Kidney epithelial cell (primary cell): Measurements from ENCODE around the gene NOL4L. TPM values are rescaled to one million over a fixed set of nuclear protein-coding genes. Genes with fewer than 3 reads are reported as not detected.

ENCODE experiments used
- DNase-seq: peaks from one replicate; pipeline ENCODE4 v3.0.0-alpha.2; 2010; ENCODE audit warnings: low read depth
- H3K27me3 ChIP-seq: 2 replicates; pipeline ENCODE4 v1.6.0; 2011; ENCODE audit warnings: low read length; ENCODE audit not compliant: control insufficient read depth, insufficient read depth
- H3K36me3 ChIP-seq: 2 replicates; pipeline ENCODE4 v1.5.1; 2011; ENCODE audit warnings: low read length; ENCODE audit not compliant: control insufficient read depth, insufficient read depth
- H3K4me3 ChIP-seq: 2 replicates; pipeline ENCODE4 v1.5.1; 2011; ENCODE audit warnings: low read depth, mild to moderate bottlenecking, control low read depth, low read length
- total RNA-seq: library from RNA; depleted of rRNA; stranded (reverse); fragments of >200 nt; gene quantifications from 2 replicates; pipeline ENCODE4 v1.2.3, GENCODE V29; 2015
- TF ChIP-seq, protein P1 (sequence below): IDR thresholded peaks from 2 replicates; pipeline ENCODE4 v1.5.1; 2011; ENCODE audit warnings: mild to moderate bottlenecking, moderate library complexity, low read length, control low read depth, inconsistent platforms; ENCODE audit not compliant: insufficient read depth, poor library complexity, severe bottlenecking

The NOL4L gene
- total RNA-seq, 1 donor from 2014 or later = 31.4 TPM

DNA sequence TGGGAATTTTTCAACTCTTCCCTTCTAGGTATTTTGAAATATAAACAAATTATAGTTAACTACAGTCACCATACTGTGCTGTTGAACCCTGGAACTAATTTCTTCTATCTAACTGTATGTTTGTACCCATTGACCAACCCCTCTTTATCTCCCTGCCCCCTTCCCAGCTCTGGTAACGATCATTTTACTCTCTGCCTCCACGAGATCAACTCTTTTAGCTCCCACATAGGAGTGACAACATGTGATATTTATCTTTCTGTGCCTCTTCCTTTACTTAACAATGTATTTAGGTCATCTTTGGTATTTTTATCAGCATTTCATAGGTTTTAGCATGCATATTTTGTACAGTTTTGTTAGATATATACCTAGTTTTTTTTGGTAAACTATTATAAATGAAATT, 181.1 kb downstream of the NOL4L start:
- DNase-seq = no peak
- H3K36me3 ChIP-seq = no peaks in the 10 kb centered on the region
- TF ChIP-seq, protein P1, sequence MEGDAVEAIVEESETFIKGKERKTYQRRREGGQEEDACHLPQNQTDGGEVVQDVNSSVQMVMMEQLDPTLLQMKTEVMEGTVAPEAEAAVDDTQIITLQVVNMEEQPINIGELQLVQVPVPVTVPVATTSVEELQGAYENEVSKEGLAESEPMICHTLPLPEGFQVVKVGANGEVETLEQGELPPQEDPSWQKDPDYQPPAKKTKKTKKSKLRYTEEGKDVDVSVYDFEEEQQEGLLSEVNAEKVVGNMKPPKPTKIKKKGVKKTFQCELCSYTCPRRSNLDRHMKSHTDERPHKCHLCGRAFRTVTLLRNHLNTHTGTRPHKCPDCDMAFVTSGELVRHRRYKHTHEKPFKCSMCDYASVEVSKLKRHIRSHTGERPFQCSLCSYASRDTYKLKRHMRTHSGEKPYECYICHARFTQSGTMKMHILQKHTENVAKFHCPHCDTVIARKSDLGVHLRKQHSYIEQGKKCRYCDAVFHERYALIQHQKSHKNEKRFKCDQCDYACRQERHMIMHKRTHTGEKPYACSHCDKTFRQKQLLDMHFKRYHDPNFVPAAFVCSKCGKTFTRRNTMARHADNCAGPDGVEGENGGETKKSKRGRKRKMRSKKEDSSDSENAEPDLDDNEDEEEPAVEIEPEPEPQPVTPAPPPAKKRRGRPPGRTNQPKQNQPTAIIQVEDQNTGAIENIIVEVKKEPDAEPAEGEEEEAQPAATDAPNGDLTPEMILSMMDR = no peak

DNA sequence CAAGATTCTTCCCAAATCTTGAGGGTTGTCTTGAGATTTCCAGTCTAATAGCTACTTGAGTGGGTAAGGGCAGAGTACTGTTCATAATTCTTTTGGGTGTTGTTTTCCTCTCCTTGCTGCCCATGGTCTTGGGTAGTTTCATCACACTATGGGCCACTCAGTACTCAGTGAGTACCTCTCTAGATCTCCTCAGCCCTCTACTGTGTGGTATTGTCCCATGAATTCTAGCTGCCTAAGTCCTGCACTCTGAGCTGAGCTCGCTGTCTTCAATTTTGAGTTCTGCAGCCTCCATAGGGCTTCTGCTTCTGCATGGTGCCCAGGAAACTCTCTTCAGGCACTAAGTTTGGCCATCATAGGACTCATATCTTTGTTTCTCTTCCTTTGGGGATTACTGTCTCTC, 184.7 kb downstream of the NOL4L start:
- no peak overlapping the region for H3K4me3 ChIP-seq
- DNase-seq = no peak
- TF ChIP-seq, protein P1 = no peak
- H3K27me3 ChIP-seq = no peaks in the 10 kb centered on the region
- H3K36me3 ChIP-seq = no peaks in the 10 kb centered on the region

More for the DNA sequence above, 181.1 kb downstream of the NOL4L start:
- Histone ChIP-seq H3K27me3 (no peaks in the 10 kb centered on the region), H3K4me3 (no peak overlapping the region)

DNA sequence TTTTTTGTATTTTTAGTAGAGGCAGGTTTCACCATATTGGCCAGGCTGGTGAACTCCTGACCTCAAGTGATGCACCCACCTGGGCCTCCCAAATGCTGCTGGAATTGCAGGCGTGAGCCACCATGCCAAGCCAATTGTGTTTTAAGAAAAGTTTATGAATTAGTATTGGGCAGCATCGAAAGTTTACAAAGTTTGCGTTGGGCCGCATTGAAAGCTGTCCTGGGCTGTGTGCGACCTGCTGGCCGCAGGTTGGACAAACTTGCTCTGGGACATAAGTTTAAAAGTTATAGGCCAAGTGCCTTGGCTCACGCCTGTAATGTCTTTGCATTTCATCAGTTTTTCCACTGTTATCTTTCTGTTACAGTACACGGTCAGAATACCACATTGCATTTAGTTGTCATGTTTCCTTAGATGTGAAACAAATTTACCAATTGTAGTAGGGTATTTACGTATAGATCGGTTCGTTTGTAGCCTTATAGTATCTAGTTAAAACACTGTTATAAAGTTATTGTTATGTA, 187.5 kb downstream of the NOL4L start:
- no peak for DNase-seq
- Histone ChIP-seq H3K27me3 (no peaks in the 10 kb centered on the region), H3K36me3 (no peaks in the 10 kb centered on the region), H3K4me3 (no peak overlapping the region)
- TF ChIP-seq, protein P1 = no peak

DNA sequence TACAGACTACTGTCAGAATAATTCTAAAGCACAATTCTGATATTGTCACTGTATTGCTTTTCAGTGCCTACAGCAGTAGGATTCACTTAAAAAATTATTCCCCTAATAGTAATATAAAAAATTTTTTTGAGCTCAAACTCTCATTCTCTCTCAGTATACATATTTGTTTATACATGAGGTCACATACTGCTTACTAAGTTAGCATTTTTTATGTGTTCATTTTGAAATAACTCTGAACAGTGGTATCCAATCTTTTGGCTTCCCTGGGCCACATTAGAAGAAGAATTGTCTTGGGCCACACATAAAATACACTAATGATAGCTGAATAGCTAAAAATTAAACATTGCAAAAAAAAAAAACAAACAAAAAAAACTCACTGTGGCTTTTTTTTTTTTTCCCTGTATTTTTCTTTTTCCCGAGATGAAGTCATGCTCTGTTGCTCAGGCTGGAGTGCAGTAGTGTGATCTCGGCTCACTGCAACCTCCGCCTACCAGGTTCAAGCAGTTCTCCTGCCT, 188.4 kb downstream of the NOL4L start:
- Histone ChIP-seq H3K36me3 (no peaks in the 10 kb centered on the region), H3K4me3 (no peak overlapping the region), H3K27me3 (no peaks in the 10 kb centered on the region)
- DNase-seq = no peak
- TF ChIP-seq, protein P1 = no peak

DNA sequence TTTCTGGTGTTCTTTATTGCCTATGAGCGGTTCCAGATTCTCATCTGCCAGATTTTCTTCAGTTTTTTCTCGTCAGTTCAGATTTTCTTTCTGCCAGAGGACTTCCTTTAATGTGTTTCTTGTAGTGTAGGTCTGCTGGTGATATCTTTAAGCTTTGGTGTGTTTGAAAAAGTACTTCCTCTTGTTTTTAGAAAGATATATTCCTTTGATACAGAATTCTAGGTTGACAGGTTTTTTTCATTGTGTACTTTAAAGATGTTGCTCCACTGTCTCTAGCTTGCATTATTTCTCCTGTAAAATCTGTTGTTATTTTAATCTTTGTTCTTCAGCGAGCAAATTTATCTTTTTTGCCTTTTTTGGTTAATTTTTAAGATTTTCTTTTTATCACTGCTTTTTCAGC, 190.1 kb downstream of the NOL4L start:
- Histone ChIP-seq H3K4me3 (no peak overlapping the region), H3K27me3 (no peaks in the 10 kb centered on the region), H3K36me3 (peaks cover 1% of the 10 kb centered on the region)
- DNase-seq = no peak
- TF ChIP-seq, protein P1 = no peak

Other genes with a start within 250 kb of the NOL4L start
- gene ASXL1, start 227.0 kb downstream of the NOL4L start, total RNA-seq = 27.5 and 31.6 TPM in 2 replicates
- not detected in 2 replicates for gene C20orf203, start 88.6 kb upstream of the NOL4L start, total RNA-seq
- 46.1 and 52.1 TPM in 2 replicates for gene COMMD7, start 158.1 kb upstream of the NOL4L start, total RNA-seq
- gene DNMT3B, start 177.1 kb upstream of the NOL4L start, total RNA-seq = 7.5 and 9.0 TPM in 2 replicates
- gene MAPRE1, start 234.6 kb upstream of the NOL4L start, total RNA-seq = 88.2 and 92.3 TPM in 2 replicates